Amniotic epithelial cell (primary cell): ENCODE results near the gene MILR1.
A peak's percentile ranks its signal among the peaks of the same experiment; 100 is the strongest.
"Not testable (repeated sequence)": the region's sequence is repeated elsewhere in the genome, so short reads cannot be mapped to it uniquely, and the experiment has no call there.

Source experiments
- DNase-seq: peaks from one replicate; pipeline ENCODE4 v3.0.0-alpha.2; 2010; ENCODE audit warnings: low read depth

MILR1 gene

GRCh38 chr17:64472564-64472963 lies 23.6 kb downstream of the MILR1 start:
- DNase-seq = no peak

GRCh38 chr17:64477849-64478248 lies 28.9 kb downstream of the MILR1 start:
- DNase-seq = no peak

DNA sequence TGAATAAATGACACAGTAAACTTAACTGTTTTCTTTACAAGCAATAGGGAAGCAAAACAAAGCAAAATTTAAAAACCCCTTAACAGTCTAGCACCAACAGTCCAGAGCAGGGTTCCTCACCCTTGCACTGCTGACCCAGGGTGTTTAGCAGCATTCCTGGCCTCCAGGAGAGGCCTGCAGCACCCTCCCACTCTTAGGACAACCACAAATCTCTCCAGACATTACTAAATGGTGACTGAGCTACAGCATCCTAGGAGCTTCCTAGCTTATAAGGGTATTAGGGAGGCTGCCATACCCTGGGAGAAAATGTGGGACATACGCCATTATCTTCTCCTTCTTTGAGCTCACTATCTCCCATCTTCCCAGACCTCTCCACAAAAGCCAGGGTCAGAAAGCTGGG lies 32.0 kb downstream of the MILR1 start:
- peak; percentile 65 for DNase-seq

DNA sequence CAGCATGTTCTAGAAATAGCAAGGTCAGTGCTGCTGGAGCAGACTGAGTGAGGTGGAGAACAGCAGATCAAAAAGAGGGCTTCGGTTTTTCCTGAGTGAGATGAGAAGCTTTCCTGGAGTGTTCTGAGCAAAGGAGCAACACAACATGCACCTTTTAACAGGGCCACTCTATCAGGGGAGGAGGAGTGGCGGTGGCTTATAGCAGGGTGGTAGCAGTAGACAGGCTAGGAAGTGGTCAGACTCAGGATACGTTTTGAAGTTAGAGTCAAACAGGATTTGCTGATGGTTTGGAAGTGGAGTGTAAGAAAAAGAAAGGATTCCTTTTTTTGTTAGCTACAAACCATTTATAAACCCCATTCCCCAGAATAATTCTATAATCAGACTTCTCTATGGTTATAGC lies 35.5 kb downstream of the MILR1 start:
- DNase-seq = no peak

GRCh38 chr17:64488301-64488700 lies 39.4 kb downstream of the MILR1 start:
- DNase-seq = no peak

- peak; percentile 48 for DNase-seq
Measured at GRCh38 chr17:64491034-64491860, 42.3 kb downstream of the MILR1 start.

- peak; percentile 37 for DNase-seq
Measured at GRCh38 chr17:64491994-64492393, 43.1 kb downstream of the MILR1 start.

- DNase-seq = peak; percentile 31
Measured at GRCh38 chr17:64492481-64493109, 43.7 kb downstream of the MILR1 start.

GRCh38 chr17:64494121-64494520 lies 45.2 kb downstream of the MILR1 start:
- no peak for DNase-seq

- not testable (repeated sequence) for DNase-seq
Measured at GRCh38 chr17:64495300-64495699, 46.4 kb downstream of the MILR1 start.

DNA sequence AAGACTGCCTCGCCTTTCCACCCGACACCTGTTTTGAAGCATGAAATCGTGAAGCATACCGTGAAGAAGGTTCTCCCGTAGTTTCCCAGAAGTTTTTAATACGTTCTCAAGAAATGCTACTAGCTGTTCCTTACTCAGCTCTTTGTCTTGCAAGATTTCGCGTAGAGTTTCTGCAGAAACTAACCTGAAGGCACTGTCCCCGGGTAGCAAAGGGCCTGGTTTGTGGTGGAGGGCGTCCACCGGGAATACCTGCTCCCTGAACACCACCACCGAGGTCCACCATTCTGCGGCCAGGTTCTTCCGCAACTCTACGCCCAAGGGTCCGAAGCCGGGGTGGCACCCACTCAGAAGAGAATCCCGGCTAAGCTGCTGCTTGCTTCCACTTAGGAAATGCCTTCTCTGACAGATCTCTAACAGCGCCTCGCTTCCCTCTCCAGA lies 47.5 kb downstream of the MILR1 start:
- no peak for DNase-seq

- peak; percentile 89 for DNase-seq
Measured at GRCh38 chr17:64496786-64497564, 48.1 kb downstream of the MILR1 start, which contains the start of gene POLG2. Gene POLG2, minus strand, starts transcription at chr17:64497054. Its CDS starts 86 bp downstream, at chr17:64496968.

DNA sequence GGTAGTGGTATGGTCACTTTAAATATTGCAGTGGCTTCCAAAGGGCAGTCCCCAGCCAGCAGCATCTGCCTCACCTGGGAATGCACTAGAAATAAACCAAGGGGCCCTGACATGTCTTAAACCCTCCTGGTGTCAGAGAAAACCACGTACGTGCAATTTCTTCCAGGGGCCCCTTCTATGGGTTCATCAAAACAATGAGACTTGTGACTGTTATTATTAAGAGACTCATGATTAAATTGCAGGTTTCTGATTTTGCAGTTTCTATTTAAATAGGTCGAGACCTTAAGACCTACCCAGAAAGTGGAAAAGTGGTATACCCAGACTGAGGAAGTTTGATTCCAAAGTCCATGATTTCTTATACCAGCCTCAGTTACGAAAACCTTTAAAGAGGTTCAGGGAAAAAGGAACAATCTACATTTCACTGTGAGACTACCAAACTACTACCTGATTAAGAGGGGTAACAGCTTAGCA lies 48.7 kb downstream of the MILR1 start:
- DNase-seq = no peak

DNA sequence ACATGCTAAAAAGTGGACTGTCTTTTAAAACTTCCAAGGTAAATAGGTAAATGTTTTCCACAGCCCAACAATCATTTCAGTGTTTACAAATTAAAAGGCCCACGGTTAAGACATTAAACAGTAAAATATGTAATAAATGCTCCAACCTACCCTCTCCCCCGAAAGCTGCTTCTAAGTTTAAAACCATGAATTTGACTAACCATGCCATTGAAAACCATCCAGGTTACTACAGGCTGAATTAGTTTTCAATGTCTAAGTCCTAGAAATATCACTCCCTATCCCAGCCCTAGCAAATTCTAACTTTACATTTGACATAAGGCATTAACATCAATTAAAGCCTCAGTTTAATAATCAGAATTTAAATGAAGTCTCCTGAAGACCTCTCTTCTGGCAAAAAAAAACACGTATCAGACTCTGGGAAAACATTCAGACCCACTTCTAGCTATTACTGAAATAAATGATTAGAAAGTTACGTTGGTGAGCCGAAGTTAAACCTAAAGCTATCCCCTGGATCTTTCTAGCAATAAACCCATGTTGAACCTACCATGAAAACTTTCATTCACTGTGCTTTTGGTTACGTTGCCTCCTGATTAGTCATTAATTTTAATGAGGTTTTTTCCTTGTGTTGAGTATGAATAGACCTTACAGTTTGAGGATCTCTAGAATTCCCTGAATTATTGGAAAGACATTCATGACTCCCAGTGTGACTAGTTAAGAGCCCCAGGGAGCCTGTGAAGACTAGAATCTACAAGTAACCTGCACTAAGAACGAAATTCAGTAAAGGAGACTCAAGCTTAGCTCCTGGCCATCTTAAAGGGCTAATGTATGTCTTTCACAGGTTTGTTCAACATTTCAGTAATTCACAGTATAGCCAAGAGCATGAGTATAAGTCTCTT lies 49.6 kb downstream of the MILR1 start:
- DNase-seq = no peak

DNA sequence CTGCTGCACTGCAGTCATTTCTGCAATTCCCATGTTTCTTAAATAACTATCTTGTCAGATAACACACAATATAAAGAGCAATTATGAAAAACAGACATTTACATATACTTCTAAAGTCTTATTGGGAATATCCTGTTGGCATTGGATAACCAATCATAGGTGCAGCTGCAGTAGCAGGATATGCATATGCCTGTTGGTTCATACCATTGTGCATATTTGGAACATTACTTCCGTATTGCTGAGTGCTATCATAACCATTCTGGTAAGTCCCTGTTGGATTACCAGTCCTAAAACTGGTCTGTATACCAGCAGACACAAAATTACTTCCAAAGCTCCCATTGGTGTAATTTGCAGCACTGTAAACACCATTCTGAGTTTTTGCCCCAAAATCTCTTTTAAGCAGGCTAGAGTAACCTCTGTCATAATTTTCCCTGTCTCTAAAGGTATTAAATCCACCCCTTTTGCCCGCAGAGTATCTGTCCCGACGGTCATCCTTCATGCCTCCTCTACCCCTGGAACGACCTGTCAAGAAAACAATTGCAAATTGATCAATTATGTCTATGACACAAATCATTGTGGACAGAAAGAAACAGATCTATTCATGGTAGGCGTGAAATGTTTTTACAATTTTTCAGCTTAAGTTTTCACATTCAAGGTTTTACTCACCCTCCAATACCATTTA lies 51.0 kb downstream of the MILR1 start:
- DNase-seq = no peak

DNA sequence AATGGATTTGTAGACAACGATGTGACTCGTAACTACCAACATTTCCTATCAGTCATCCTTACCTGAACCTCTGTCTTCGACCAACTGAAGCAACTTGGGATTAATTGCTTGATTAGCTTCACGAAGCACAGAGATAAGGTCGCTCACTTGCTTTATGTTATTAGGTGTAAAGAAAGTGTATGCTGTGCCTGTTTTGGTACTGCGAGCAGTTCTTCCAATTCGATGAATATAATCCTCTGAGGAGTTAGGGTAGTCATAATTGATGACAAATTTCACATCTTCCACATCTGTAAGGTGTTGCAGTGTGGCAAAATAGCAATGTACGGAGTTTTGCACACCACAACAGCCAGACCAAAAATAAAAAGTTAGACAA lies 51.6 kb downstream of the MILR1 start:
- DNase-seq = no peak

- DNase-seq = no peak
Measured at GRCh38 chr17:64500862-64501765, 52.2 kb downstream of the MILR1 start.

DNA sequence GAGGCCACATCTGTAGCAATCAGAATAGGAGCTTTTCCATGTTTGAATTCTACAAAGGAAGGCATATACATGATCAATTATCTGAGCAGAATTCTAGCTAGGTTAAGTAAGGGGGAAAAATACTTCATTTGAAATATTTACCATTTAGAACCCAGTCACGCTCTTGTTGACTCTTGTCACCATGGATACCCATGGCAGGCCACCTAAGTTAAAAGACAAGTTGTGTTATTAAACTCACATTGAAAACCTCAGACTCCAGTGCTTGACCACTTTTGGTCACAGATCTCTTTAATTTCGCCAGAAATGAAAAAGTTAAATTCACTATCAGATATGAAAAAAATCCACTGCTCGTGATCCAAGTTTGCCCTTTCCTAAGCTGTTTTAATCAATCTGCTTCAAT lies 53.1 kb downstream of the MILR1 start:
- DNase-seq = no peak

- peak; percentile 46 for DNase-seq
Measured at GRCh38 chr17:64502809-64503208, 53.9 kb downstream of the MILR1 start.

DNA sequence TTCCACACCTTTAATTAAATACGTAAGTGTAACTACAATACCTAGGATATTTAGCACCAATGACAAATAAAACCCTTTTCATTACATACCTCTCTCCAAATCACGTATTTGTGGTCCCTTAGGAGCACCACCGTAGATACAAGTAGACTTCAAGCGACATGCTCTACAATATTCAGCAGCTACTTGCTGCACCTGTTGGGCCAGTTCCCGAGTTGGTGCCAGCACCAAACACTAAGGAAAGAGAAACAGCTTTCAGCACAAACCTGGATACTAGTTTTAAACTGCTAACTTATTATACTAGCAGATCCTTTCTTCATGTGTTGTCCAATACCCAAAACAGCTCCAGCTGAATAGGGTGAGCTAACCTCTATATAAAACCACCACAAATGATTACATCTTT lies 54.4 kb downstream of the MILR1 start:
- no peak for DNase-seq
